GM23338 (cell line): ENCODE results near the gene RRP8. TPM values are rescaled to one million over a fixed set of nuclear protein-coding genes. Genes with fewer than 3 reads are reported as not detected.

ENCODE experiments used
- CREB1 ChIP-seq: fragments of 250-450 bp; sonication (Bioruptor Pico); IDR thresholded peaks from 2 replicates; pipeline ENCODE4 v1.5.0; 2020; ENCODE audit warnings: low read depth, mild to moderate bottlenecking, moderate library complexity
- EZH2 ChIP-seq: fragments of 200-600 bp; sonication (generic); IDR thresholded peaks from one replicate; pipeline ENCODE4 v1.8.0; 2017; ENCODE audit warnings: antibody characterized with exemption, mild to moderate bottlenecking, low read depth; ENCODE audit not compliant: unreplicated experiment
- EZH2phosphoT487 ChIP-seq: fragments of 200-600 bp; sonication (generic); IDR thresholded peaks from one replicate; pipeline ENCODE4 v1.8.1; 2018; ENCODE audit warnings: antibody characterized with exemption; ENCODE audit not compliant: unreplicated experiment
- JUNB ChIP-seq: IDR thresholded peaks from one replicate; pipeline ENCODE4 v1.6.1; 2016; ENCODE audit warnings: antibody characterized with exemption; ENCODE audit not compliant: unreplicated experiment
- NANOG ChIP-seq: IDR thresholded peaks from 2 replicates; pipeline ENCODE4 v1.6.1; 2016; ENCODE audit warnings: antibody characterized with exemption, borderline replicate concordance
- STAT1 ChIP-seq: IDR thresholded peaks from one replicate; pipeline ENCODE4 v1.6.1; 2016; ENCODE audit warnings: antibody characterized with exemption; ENCODE audit not compliant: unreplicated experiment
- ZNF114 ChIP-seq: fragments of 250-450 bp; sonication (Bioruptor Pico); IDR thresholded peaks from 2 replicates; pipeline ENCODE4 v1.5.0; 2020; ENCODE audit warnings: mild to moderate bottlenecking, moderate library complexity
- ZNF331 ChIP-seq: fragments of 250-450 bp; sonication (Bioruptor Pico); IDR thresholded peaks from 2 replicates; pipeline ENCODE4 v1.5.0; 2020; ENCODE audit warnings: low read depth, mild to moderate bottlenecking, moderate library complexity
- polyA plus RNA-seq: library from polyadenylated mRNA; unstranded; fragments of >200 nt; fragmentation: Nextera tagmentation; extraction: Ambion mirVana; gene quantifications from 2 replicates; pipeline ENCODE4 v1.2.1, GENCODE V29; 2016
- total RNA-seq: library from RNA; depleted of rRNA; stranded (reverse); fragments of >200 nt; shearing (Covaris generic); gene quantifications from 2 replicates; pipeline ENCODE4 v1.2.3, GENCODE V29; 2014
- TF ChIP-seq, protein P1 (sequence below): fragments of 250-450 bp; sonication (Bioruptor Pico); IDR thresholded peaks from 2 replicates; pipeline ENCODE4 v1.5.0; 2020; ENCODE audit warnings: mild to moderate bottlenecking, moderate library complexity
- TF ChIP-seq, protein P2 (sequence below): IDR thresholded peaks from 2 replicates; pipeline ENCODE4 v1.6.1; 2016; ENCODE audit warnings: antibody characterized with exemption

The RRP8 gene
- total and polyA plus RNA-seq, 2 experiments from 2014 or later: 7.4 to 13.7 TPM

DNA sequence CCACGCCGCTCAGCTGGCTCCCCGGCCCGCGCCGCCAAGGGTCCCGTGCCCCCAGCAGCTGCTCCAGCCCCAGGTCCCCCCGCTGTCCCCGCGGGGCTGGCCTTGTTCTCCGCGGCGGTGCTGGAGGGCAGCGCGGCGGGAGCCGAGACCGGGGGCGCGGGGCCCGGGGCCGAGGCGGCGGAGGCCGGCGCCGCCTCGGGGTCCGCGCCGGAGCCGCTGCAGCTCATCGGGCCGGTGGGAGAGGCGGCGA lies 8.5 kb upstream of the RRP8 start (continued):
- TF ChIP-seq, protein P1, sequence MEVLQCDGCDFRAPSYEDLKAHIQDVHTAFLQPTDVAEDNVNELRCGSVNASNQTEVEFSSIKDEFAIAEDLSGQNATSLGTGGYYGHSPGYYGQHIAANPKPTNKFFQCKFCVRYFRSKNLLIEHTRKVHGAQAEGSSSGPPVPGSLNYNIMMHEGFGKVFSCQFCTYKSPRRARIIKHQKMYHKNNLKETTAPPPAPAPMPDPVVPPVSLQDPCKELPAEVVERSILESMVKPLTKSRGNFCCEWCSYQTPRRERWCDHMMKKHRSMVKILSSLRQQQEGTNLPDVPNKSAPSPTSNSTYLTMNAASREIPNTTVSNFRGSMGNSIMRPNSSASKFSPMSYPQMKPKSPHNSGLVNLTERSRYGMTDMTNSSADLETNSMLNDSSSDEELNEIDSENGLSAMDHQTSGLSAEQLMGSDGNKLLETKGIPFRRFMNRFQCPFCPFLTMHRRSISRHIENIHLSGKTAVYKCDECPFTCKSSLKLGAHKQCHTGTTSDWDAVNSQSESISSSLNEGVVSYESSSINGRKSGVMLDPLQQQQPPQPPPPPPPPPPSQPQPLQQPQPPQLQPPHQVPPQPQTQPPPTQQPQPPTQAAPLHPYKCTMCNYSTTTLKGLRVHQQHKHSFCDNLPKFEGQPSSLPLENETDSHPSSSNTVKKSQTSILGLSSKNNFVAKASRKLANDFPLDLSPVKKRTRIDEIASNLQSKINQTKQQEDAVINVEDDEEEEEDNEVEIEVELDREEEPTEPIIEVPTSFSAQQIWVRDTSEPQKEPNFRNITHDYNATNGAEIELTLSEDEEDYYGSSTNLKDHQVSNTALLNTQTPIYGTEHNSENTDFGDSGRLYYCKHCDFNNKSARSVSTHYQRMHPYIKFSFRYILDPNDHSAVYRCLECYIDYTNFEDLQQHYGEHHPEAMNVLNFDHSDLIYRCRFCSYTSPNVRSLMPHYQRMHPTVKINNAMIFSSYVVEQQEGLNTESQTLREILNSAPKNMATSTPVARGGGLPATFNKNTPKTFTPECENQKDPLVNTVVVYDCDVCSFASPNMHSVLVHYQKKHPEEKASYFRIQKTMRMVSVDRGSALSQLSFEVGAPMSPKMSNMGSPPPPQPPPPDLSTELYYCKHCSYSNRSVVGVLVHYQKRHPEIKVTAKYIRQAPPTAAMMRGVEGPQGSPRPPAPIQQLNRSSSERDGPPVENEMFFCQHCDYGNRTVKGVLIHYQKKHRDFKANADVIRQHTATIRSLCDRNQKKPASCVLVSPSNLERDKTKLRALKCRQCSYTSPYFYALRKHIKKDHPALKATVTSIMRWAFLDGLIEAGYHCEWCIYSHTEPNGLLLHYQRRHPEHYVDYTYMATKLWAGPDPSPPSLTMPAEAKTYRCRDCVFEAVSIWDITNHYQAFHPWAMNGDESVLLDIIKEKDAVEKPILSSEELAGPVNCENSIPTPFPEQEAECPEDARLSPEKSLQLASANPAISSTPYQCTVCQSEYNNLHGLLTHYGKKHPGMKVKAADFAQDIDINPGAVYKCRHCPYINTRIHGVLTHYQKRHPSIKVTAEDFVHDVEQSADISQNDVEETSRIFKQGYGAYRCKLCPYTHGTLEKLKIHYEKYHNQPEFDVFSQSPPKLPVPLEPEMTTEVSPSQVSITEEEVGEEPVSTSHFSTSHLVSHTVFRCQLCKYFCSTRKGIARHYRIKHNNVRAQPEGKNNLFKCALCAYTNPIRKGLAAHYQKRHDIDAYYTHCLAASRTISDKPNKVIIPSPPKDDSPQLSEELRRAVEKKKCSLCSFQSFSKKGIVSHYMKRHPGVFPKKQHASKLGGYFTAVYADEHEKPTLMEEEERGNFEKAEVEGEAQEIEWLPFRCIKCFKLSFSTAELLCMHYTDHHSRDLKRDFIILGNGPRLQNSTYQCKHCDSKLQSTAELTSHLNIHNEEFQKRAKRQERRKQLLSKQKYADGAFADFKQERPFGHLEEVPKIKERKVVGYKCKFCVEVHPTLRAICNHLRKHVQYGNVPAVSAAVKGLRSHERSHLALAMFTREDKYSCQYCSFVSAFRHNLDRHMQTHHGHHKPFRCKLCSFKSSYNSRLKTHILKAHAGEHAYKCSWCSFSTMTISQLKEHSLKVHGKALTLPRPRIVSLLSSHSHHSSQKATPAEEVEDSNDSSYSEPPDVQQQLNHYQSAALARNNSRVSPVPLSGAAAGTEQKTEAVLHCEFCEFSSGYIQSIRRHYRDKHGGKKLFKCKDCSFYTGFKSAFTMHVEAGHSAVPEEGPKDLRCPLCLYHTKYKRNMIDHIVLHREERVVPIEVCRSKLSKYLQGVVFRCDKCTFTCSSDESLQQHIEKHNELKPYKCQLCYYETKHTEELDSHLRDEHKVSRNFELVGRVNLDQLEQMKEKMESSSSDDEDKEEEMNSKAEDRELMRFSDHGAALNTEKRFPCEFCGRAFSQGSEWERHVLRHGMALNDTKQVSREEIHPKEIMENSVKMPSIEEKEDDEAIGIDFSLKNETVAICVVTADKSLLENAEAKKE (CRISPR knock-in tag): no peak
- TF ChIP-seq CREB1 (CRISPR knock-in tag) (no peak), EZH2phosphoT487 (no peak), EZH2 (no peak), JUNB (no peak), STAT1 (no peak), NANOG (no peak), ZNF331 (CRISPR knock-in tag) (no peak), ZNF114 (CRISPR knock-in tag) (no peak)
- TF ChIP-seq, protein P2, sequence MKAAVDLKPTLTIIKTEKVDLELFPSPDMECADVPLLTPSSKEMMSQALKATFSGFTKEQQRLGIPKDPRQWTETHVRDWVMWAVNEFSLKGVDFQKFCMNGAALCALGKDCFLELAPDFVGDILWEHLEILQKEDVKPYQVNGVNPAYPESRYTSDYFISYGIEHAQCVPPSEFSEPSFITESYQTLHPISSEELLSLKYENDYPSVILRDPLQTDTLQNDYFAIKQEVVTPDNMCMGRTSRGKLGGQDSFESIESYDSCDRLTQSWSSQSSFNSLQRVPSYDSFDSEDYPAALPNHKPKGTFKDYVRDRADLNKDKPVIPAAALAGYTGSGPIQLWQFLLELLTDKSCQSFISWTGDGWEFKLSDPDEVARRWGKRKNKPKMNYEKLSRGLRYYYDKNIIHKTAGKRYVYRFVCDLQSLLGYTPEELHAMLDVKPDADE: no peak
